NCI-H2081 treated with DMSO at 0.1 percent for 48 hours (cell line): ENCODE results near the gene HPS4.
A peak's percentile ranks its signal among the peaks of the same experiment; 100 is the strongest.
"Not testable (repeated sequence)": the region's sequence is repeated elsewhere in the genome, so short reads cannot be mapped to it uniquely, and the experiment has no call there.

Source experiments
- DNase-seq: peaks from one replicate; lab custom pipeline; 2025; lab: John Stamatoyannopoulos, UW

HPS4 gene

GRCh38 chr22:26409719-26410335 is 73.8 kb downstream of the HPS4 start:
- no peak for DNase-seq

GRCh38 chr22:26408562-26409220 is 74.9 kb downstream of the HPS4 start:
- DNase-seq, result not testable (repeated sequence)

DNA sequence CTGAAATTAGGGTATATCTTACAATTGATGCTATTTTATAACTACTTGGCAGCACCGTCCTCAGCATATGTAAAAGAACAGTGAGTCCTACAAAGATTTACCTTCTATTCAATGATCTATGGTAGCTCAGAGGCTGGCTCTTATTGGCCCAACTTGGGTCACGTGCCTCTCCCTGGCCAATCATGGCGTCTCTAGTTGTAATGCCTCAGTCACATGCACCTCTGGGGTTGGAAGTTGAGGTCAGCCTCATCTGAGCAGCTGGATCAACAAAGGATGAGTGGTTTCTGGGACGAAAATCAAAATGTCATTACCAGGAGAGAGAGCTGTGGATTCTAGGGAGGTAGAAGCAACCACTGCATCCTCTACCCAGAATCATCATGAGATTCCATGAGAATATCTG is 77.5 kb downstream of the HPS4 start:
- DNase-seq, result peak; percentile 18

- no peak for DNase-seq
Observed at GRCh38 chr22:26404851-26405421, 78.6 kb downstream of the HPS4 start.

DNA sequence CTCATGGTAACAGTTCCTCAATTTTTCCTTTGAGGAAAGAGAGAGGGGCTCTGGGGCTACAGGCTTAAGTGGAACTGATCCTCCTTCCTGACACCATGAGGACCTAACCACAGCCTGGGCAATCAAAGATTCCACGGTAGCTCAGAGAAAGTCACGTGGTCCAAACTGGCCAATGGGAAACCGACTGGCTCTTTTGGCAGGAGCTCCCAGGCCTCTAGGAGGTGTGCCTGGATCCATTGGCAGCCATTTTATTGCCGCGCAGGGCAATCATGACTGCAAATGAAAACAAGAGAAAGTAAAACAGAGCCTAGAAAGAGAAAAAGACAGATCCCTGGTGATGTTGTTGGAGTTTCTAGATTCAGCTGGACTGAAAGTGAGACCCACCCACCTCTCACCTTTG is 81.9 kb downstream of the HPS4 start:
- DNase-seq, result no peak
